K562 (cell line): ENCODE data around the gene MANF. TPM values are rescaled to one million over a fixed set of nuclear protein-coding genes. Genes with fewer than 3 reads are reported as not detected.

Experiments
- EGR1 ChIP-seq: fragments of 450-650 bp; conservative IDR thresholded peaks from 2 replicates; pipeline ENCODE4 v1.6.1; 2017; ENCODE audit warnings: mild to moderate bottlenecking
- HCFC1 ChIP-seq: IDR thresholded peaks from 2 replicates; pipeline ENCODE4 v1.6.1; 2012; ENCODE audit warnings: low read depth, low read length, improper control_type of control experiment
- POLR2A ChIP-seq: fragments of 450-650 bp; conservative IDR thresholded peaks from 2 replicates; pipeline ENCODE4 v1.6.1; 2016
- POLR2AphosphoS2 ChIP-seq: IDR thresholded peaks from 2 replicates; pipeline ENCODE4 v1.6.1; 2012; ENCODE audit warnings: low read length, improper control_type of control experiment
- XRCC3 ChIP-seq: fragments of 450-650 bp; IDR thresholded peaks from 2 replicates; pipeline ENCODE4 v1.6.1; 2017; ENCODE audit warnings: mild to moderate bottlenecking, moderate library complexity
- polyA plus RNA-seq, 8 experiments: library from polyadenylated mRNA; depleted of rRNA in 4 of 8; stranded (reverse) in 5 of 8; unstranded in 3 of 8; fragments of >200 nt; fragmentation: Nextera tagmentation in 2 of 8; fragmentation: Illumina TruSeq in 1 of 8; extraction: Ambion mirVana in 2 of 8; extraction: Trizol in 1 of 8; gene quantifications; 2 replicates each; pipeline versions ENCODE4 v1.2.1 to v1.2.3, GENCODE V29; 2011 to 2014; ENCODE audit warnings: inconsistent platforms in 1 of 8, missing spikeins in 1 of 8
- total RNA-seq, 7 experiments: library from RNA; depleted of rRNA in 6 of 7; stranded (reverse); fragments of >200 nt in 6 of 7; fragmentation: Illumina TruSeq in 2 of 7; extraction: Trizol in 2 of 7; gene quantifications; 2 replicates each; pipeline versions ENCODE4 v1.2.1 to v1.2.3, GENCODE V29; 2011 to 2021; ENCODE audit warnings: low replicate concordance in 1 of 7
- TF ChIP-seq, protein P1 (sequence below): sonication (generic); formaldehyde crosslinking; IDR thresholded peaks from 2 replicates; pipeline ENCODE4 v1.8.0; 2022; ENCODE audit warnings: mild to moderate bottlenecking, missing genetic modification reagents

MANF gene
- total and polyA plus RNA-seq, 9 of the 15 experiments (the other 6 are each of a cell fraction or from before 2014, with no cell fraction given), result 6.5 to 52.7 (median 42.3) TPM

DNA sequence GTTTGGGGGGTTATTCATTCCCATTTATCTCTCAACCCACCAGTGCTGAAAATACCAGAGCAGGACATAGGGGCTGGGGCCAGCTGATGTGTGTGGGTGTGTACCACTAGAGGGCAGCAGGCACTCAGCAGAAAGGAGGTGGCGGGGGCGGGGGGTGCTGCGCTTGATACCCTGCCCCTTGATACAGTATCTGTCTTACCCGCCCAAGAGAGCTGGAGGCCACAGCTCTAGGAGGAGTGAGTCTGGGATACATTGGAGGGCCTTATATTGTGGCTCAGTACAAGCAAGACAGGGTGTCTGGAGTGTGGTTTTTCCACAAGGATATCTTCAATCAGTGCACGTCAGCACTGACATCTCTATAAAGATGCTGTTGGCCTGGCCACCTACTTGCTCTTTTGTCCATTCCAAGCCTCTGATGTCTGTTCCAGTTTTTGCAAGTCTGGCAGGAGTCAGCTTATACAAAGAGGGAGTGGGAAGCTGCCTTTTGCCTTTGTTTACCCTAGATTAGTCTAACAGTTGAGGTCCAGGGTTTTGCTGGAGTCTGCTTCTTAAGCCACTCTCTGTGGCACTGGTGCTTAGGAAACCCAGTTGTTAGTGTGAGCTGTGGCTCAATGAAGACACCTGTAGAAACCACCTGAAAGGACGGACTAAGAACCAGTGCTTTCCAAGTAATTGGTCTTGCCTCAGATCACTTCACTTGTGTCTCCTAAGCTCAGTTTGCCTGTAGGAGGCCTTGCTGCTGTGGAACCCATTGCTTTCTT is 4.5 kb downstream of the MANF start (continued):
- TF ChIP-seq, protein P1, sequence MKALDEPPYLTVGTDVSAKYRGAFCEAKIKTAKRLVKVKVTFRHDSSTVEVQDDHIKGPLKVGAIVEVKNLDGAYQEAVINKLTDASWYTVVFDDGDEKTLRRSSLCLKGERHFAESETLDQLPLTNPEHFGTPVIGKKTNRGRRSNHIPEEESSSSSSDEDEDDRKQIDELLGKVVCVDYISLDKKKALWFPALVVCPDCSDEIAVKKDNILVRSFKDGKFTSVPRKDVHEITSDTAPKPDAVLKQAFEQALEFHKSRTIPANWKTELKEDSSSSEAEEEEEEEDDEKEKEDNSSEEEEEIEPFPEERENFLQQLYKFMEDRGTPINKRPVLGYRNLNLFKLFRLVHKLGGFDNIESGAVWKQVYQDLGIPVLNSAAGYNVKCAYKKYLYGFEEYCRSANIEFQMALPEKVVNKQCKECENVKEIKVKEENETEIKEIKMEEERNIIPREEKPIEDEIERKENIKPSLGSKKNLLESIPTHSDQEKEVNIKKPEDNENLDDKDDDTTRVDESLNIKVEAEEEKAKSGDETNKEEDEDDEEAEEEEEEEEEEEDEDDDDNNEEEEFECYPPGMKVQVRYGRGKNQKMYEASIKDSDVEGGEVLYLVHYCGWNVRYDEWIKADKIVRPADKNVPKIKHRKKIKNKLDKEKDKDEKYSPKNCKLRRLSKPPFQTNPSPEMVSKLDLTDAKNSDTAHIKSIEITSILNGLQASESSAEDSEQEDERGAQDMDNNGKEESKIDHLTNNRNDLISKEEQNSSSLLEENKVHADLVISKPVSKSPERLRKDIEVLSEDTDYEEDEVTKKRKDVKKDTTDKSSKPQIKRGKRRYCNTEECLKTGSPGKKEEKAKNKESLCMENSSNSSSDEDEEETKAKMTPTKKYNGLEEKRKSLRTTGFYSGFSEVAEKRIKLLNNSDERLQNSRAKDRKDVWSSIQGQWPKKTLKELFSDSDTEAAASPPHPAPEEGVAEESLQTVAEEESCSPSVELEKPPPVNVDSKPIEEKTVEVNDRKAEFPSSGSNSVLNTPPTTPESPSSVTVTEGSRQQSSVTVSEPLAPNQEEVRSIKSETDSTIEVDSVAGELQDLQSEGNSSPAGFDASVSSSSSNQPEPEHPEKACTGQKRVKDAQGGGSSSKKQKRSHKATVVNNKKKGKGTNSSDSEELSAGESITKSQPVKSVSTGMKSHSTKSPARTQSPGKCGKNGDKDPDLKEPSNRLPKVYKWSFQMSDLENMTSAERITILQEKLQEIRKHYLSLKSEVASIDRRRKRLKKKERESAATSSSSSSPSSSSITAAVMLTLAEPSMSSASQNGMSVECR (CRISPR knock-in tag), result no peak
- no peak for TF ChIP-seq HCFC1
- TF ChIP-seq EGR1, result peak; percentile 93
- TF ChIP-seq POLR2A, result no peak
- TF ChIP-seq POLR2AphosphoS2, result peak; percentile 63; the same call in 1 of the 2 replicates
- TF ChIP-seq XRCC3, result no peak
